ENCODE results near the gene DCHS1.

The DCHS1 gene

GRCh38 chr11:6656584-6656915 lies 941 bp upstream of the DCHS1 start:
- Histone ChIP-seq H3K4me3 (ENCODE audit: insufficient read depth, low read depth, low read length) (peak overlapping the region; percentile 51), H3K36me3 (ENCODE audit: control insufficient read depth, insufficient read depth, low read length) (no peaks in the 10 kb centered on the region), H3K4me1 (ENCODE audit: control insufficient read depth, insufficient read depth, low read length) (peaks cover 13% of the 10 kb centered on the region), H3K9me3 (ENCODE audit: control insufficient read depth, low read length) (no peaks in the 10 kb centered on the region), H3K27me3 (ENCODE audit: control insufficient read depth, insufficient read depth, low read length, poor library complexity, severe bottlenecking) (peaks cover 37% of the 10 kb centered on the region), H3K27ac (ENCODE audit: insufficient read depth, low read depth, low read length, poor library complexity, severe bottlenecking) (no peak overlapping the region)
- WGBS, 2 experiments = 61 to 63% methylated on average over 4 of the region's 4 CpGs

- peaks cover 13% of the 10 kb centered on the region for H3K4me1 ChIP-seq (ENCODE audit: control insufficient read depth, insufficient read depth, low read length)
- no peaks in the 10 kb centered on the region for H3K36me3 ChIP-seq (ENCODE audit: control insufficient read depth, insufficient read depth, low read length)
- H3K9me3 ChIP-seq (ENCODE audit: control insufficient read depth, low read length) = no peaks in the 10 kb centered on the region
- peak overlapping the region; percentile 28 for H3K4me3 ChIP-seq (ENCODE audit: insufficient read depth, low read depth, low read length)
- peaks cover 37% of the 10 kb centered on the region for H3K27me3 ChIP-seq (ENCODE audit: control insufficient read depth, insufficient read depth, low read length, poor library complexity, severe bottlenecking)
- H3K27ac ChIP-seq (ENCODE audit: insufficient read depth, low read depth, low read length, poor library complexity, severe bottlenecking) = no peak overlapping the region
- WGBS, 2 experiments = 3% methylated on average over 80 to 82 of the region's 84 CpGs
Measured at GRCh38 chr11:6655020-6655789, 404 bp downstream of the DCHS1 start.

- H3K9me3 ChIP-seq (ENCODE audit: control insufficient read depth, low read length) = no peaks in the 10 kb centered on the region
- whole genome bisulfite sequencing, 2 experiments = 72 to 74% methylated on average over 9 of the region's 9 CpGs
- H3K4me3 ChIP-seq (ENCODE audit: insufficient read depth, low read depth, low read length) = peak overlapping the region; percentile 28
- no peaks in the 10 kb centered on the region for H3K36me3 ChIP-seq (ENCODE audit: control insufficient read depth, insufficient read depth, low read length)
- H3K27ac ChIP-seq (ENCODE audit: insufficient read depth, low read depth, low read length, poor library complexity, severe bottlenecking) = no peak overlapping the region
- peaks cover 37% of the 10 kb centered on the region for H3K27me3 ChIP-seq (ENCODE audit: control insufficient read depth, insufficient read depth, low read length, poor library complexity, severe bottlenecking)
- peaks cover 13% of the 10 kb centered on the region for H3K4me1 ChIP-seq (ENCODE audit: control insufficient read depth, insufficient read depth, low read length)
Measured at GRCh38 chr11:6654281-6655019, 1.2 kb downstream of the DCHS1 start.

- no peaks in the 10 kb centered on the region for H3K9me3 ChIP-seq (ENCODE audit: control insufficient read depth, low read length)
- no peaks in the 10 kb centered on the region for H3K36me3 ChIP-seq (ENCODE audit: control insufficient read depth, insufficient read depth, low read length)
- H3K4me1 ChIP-seq (ENCODE audit: control insufficient read depth, insufficient read depth, low read length) = peaks cover 13% of the 10 kb centered on the region
- 93% methylated on average over 2 of the region's 2 CpGs for WGBS, 2 experiments
- no peak overlapping the region for H3K27ac ChIP-seq (ENCODE audit: insufficient read depth, low read depth, low read length, poor library complexity, severe bottlenecking)
- peaks cover 37% of the 10 kb centered on the region for H3K27me3 ChIP-seq (ENCODE audit: control insufficient read depth, insufficient read depth, low read length, poor library complexity, severe bottlenecking)
- no peak overlapping the region for H3K4me3 ChIP-seq (ENCODE audit: insufficient read depth, low read depth, low read length)
Measured at GRCh38 chr11:6653656-6654055, 2.0 kb downstream of the DCHS1 start.

GRCh38 chr11:6653097-6653496 lies 2.5 kb downstream of the DCHS1 start:
- H3K27me3 ChIP-seq (ENCODE audit: control insufficient read depth, insufficient read depth, low read length, poor library complexity, severe bottlenecking) = peaks cover 37% of the 10 kb centered on the region
- 86 to 89% methylated on average over 1 of the region's 1 CpG for WGBS, 2 experiments
- H3K4me1 ChIP-seq (ENCODE audit: control insufficient read depth, insufficient read depth, low read length) = peaks cover 13% of the 10 kb centered on the region
- no peaks in the 10 kb centered on the region for H3K9me3 ChIP-seq (ENCODE audit: control insufficient read depth, low read length)
- H3K4me3 ChIP-seq (ENCODE audit: insufficient read depth, low read depth, low read length) = no peak overlapping the region
- no peak overlapping the region for H3K27ac ChIP-seq (ENCODE audit: insufficient read depth, low read depth, low read length, poor library complexity, severe bottlenecking)
- H3K36me3 ChIP-seq (ENCODE audit: control insufficient read depth, insufficient read depth, low read length) = no peaks in the 10 kb centered on the region

- Histone ChIP-seq H3K4me3 (ENCODE audit: insufficient read depth, low read depth, low read length) (no peak overlapping the region), H3K27ac (ENCODE audit: insufficient read depth, low read depth, low read length, poor library complexity, severe bottlenecking) (no peak overlapping the region), H3K9me3 (ENCODE audit: control insufficient read depth, low read length) (no peaks in the 10 kb centered on the region), H3K27me3 (ENCODE audit: control insufficient read depth, insufficient read depth, low read length, poor library complexity, severe bottlenecking) (peaks cover 31% of the 10 kb centered on the region), H3K36me3 (ENCODE audit: control insufficient read depth, insufficient read depth, low read length) (no peaks in the 10 kb centered on the region), H3K4me1 (ENCODE audit: control insufficient read depth, insufficient read depth, low read length) (peaks cover 17% of the 10 kb centered on the region)
- 77 to 89% methylated on average over 3 of the region's 3 CpGs for WGBS, 2 experiments
Measured at GRCh38 chr11:6652182-6652581, 3.4 kb downstream of the DCHS1 start.

GRCh38 chr11:6650980-6651379 lies 4.6 kb downstream of the DCHS1 start:
- Histone ChIP-seq H3K9me3 (ENCODE audit: control insufficient read depth, low read length) (no peaks in the 10 kb centered on the region), H3K27me3 (ENCODE audit: control insufficient read depth, insufficient read depth, low read length, poor library complexity, severe bottlenecking) (peaks cover 19% of the 10 kb centered on the region), H3K4me3 (ENCODE audit: insufficient read depth, low read depth, low read length) (no peak overlapping the region), H3K36me3 (ENCODE audit: control insufficient read depth, insufficient read depth, low read length) (no peaks in the 10 kb centered on the region), H3K4me1 (ENCODE audit: control insufficient read depth, insufficient read depth, low read length) (peaks cover 12% of the 10 kb centered on the region), H3K27ac (ENCODE audit: insufficient read depth, low read depth, low read length, poor library complexity, severe bottlenecking) (no peak overlapping the region)
- 89 to 90% methylated on average over 6 of the region's 6 CpGs for WGBS, 2 experiments

GRCh38 chr11:6650104-6650503 lies 5.5 kb downstream of the DCHS1 start:
- H3K4me1 ChIP-seq (ENCODE audit: control insufficient read depth, insufficient read depth, low read length) = peaks cover 12% of the 10 kb centered on the region
- H3K9me3 ChIP-seq (ENCODE audit: control insufficient read depth, low read length) = no peaks in the 10 kb centered on the region
- no peaks in the 10 kb centered on the region for H3K36me3 ChIP-seq (ENCODE audit: control insufficient read depth, insufficient read depth, low read length)
- no peak overlapping the region for H3K27ac ChIP-seq (ENCODE audit: insufficient read depth, low read depth, low read length, poor library complexity, severe bottlenecking)
- peaks cover 17% of the 10 kb centered on the region for H3K27me3 ChIP-seq (ENCODE audit: control insufficient read depth, insufficient read depth, low read length, poor library complexity, severe bottlenecking)
- H3K4me3 ChIP-seq (ENCODE audit: insufficient read depth, low read depth, low read length) = no peak overlapping the region

GRCh38 chr11:6648501-6648900 lies 7.1 kb downstream of the DCHS1 start:
- H3K36me3 ChIP-seq (ENCODE audit: control insufficient read depth, insufficient read depth, low read length) = no peaks in the 10 kb centered on the region

GRCh38 chr11:6647836-6648235 lies 7.8 kb downstream of the DCHS1 start:
- H3K9me3 ChIP-seq (ENCODE audit: control insufficient read depth, low read length) = no peaks in the 10 kb centered on the region
- H3K4me1 ChIP-seq (ENCODE audit: control insufficient read depth, insufficient read depth, low read length) = peaks cover 12% of the 10 kb centered on the region
- H3K4me3 ChIP-seq (ENCODE audit: insufficient read depth, low read depth, low read length) = no peak overlapping the region
- H3K27me3 ChIP-seq (ENCODE audit: control insufficient read depth, insufficient read depth, low read length, poor library complexity, severe bottlenecking) = no peaks in the 10 kb centered on the region
- no peak overlapping the region for H3K27ac ChIP-seq (ENCODE audit: insufficient read depth, low read depth, low read length, poor library complexity, severe bottlenecking)
- 94 to 96% methylated on average over 2 of the region's 2 CpGs for whole genome bisulfite sequencing, 2 experiments
- H3K36me3 ChIP-seq (ENCODE audit: control insufficient read depth, insufficient read depth, low read length) = no peaks in the 10 kb centered on the region

More at GRCh38 chr11:6648501-6648900, 7.1 kb downstream of the DCHS1 start:
- H3K4me1 ChIP-seq (ENCODE audit: control insufficient read depth, insufficient read depth, low read length) = peaks cover 12% of the 10 kb centered on the region
- WGBS, 2 experiments = 94% methylated on average over 1 of the region's 1 CpG
- H3K27me3 ChIP-seq (ENCODE audit: control insufficient read depth, insufficient read depth, low read length, poor library complexity, severe bottlenecking) = peaks cover 1% of the 10 kb centered on the region
- no peak overlapping the region for H3K4me3 ChIP-seq (ENCODE audit: insufficient read depth, low read depth, low read length)
- no peaks in the 10 kb centered on the region for H3K9me3 ChIP-seq (ENCODE audit: control insufficient read depth, low read length)
- no peak overlapping the region for H3K27ac ChIP-seq (ENCODE audit: insufficient read depth, low read depth, low read length, poor library complexity, severe bottlenecking)

All from ectodermal cell (in vitro differentiated cells).